HL-60 (cell line): ENCODE data around the gene ABHD8.

Experiments used
- DNase-seq, 2 experiments: peaks; one replicate each; pipeline ENCODE4 v3.0.0-alpha.2; 2010 to 2020; ENCODE audit warnings: low read depth in 1 of 2, low spot score in 1 of 2
- H3K27ac ChIP-seq: fragments of 250-450 bp; sonication (Bioruptor Pico); replicated peaks from 2 replicates; pipeline ENCODE4 v1.5.1; 2020; ENCODE audit warnings: mild to moderate bottlenecking, moderate library complexity
- H3K27me3 ChIP-seq: fragments of 250-450 bp; sonication (Bioruptor Pico); 2 replicates; pipeline ENCODE4 v1.5.1; 2021; ENCODE audit warnings: mild to moderate bottlenecking, moderate library complexity; ENCODE audit not compliant: insufficient read depth, poor library complexity, severe bottlenecking
- H3K4me3 ChIP-seq: replicated peaks from 2 replicates; pipeline ENCODE4 v1.5.1; 2011; ENCODE audit warnings: mild to moderate bottlenecking, control low read depth, low read length; ENCODE audit not compliant: insufficient read depth
- GABPA ChIP-seq: IDR thresholded peaks from 2 replicates; pipeline ENCODE4 v1.6.1; 2012; ENCODE audit warnings: low read depth
- POLR2AphosphoS5 ChIP-seq: IDR thresholded peaks from 2 replicates; pipeline ENCODE4 v1.6.1; 2012; ENCODE audit warnings: low read depth
- REST ChIP-seq: IDR thresholded peaks from 2 replicates; pipeline ENCODE4 v1.6.1; 2012; ENCODE audit warnings: low read depth; ENCODE audit not compliant: insufficient replicate concordance
- SPI1 ChIP-seq: IDR thresholded peaks from 2 replicates; pipeline ENCODE4 v1.6.1; 2012; ENCODE audit warnings: low read depth, mild to moderate bottlenecking, borderline replicate concordance
- TF ChIP-seq, protein P1 (sequence below): IDR thresholded peaks from one replicate; pipeline ENCODE4 v1.5.1; 2011; ENCODE audit warnings: low read length, control low read depth, inconsistent platforms; ENCODE audit not compliant: insufficient read depth

ABHD8 gene

GRCh38 chr19:17337675-17338432 is 34.6 kb upstream of the ABHD8 start:
- peak overlapping the region; percentile 83 for H3K27ac ChIP-seq
- peak overlapping the region; percentile 70 for H3K4me3 ChIP-seq
- TF ChIP-seq, protein P1, sequence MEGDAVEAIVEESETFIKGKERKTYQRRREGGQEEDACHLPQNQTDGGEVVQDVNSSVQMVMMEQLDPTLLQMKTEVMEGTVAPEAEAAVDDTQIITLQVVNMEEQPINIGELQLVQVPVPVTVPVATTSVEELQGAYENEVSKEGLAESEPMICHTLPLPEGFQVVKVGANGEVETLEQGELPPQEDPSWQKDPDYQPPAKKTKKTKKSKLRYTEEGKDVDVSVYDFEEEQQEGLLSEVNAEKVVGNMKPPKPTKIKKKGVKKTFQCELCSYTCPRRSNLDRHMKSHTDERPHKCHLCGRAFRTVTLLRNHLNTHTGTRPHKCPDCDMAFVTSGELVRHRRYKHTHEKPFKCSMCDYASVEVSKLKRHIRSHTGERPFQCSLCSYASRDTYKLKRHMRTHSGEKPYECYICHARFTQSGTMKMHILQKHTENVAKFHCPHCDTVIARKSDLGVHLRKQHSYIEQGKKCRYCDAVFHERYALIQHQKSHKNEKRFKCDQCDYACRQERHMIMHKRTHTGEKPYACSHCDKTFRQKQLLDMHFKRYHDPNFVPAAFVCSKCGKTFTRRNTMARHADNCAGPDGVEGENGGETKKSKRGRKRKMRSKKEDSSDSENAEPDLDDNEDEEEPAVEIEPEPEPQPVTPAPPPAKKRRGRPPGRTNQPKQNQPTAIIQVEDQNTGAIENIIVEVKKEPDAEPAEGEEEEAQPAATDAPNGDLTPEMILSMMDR, result no peak
- TF ChIP-seq REST (no peak), POLR2AphosphoS5 (no peak), GABPA (no peak), SPI1 (no peak)
- H3K27me3 ChIP-seq, result no peaks in the 10 kb centered on the region
- peak; percentile 39 to 67 for DNase-seq

GRCh38 chr19:17336872-17337674 is 33.8 kb upstream of the ABHD8 start, which contains the start of gene GTPBP3:
GTPBP3 (plus strand) TSS chr19:17337553; CDS start chr19:17337612, 59 bp downstream.
- Histone ChIP-seq H3K27ac (peak within 1 kb of the TSS; percentile 83), H3K27me3 (no peaks in the 10 kb centered on the region), H3K4me3 (peak within 1 kb of the TSS; percentile 70)
- DNase-seq, result peak; percentile 97 to 99
- TF ChIP-seq REST (peak; percentile 17), GABPA (peak; percentile 92), POLR2AphosphoS5 (peak; percentile 93), SPI1 (peak; percentile 68; the same call in 1 of the 2 replicates)
- TF ChIP-seq, protein P1, result no peak

DNA sequence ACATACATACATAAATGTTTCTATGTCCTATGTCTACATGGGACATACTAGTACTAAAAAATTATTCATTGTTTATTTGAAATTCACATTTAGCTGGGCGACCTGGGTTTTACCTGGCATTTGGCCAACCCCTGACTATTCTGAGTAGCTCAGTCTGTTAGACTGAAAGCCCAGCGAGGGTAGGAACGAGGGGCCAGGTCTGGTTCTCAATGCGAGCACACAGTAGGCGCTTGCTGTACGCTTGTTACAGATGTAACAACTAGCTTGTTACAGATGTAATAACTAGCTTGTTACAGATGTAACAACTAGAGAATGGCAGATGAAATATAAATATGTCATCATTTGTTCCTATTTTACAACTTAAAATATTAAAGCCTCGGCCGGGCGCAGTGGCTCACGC is 32.4 kb upstream of the ABHD8 start:
- no peak overlapping the region for H3K4me3 ChIP-seq
- TF ChIP-seq REST, result no peak
- TF ChIP-seq GABPA, result no peak
- no peak for TF ChIP-seq POLR2AphosphoS5
- TF ChIP-seq, protein P1, result no peak
- TF ChIP-seq SPI1, result no peak
- no peak for DNase-seq
- H3K27ac ChIP-seq, result no peak overlapping the region
- H3K27me3 ChIP-seq, result peaks cover 4% of the 10 kb centered on the region
